WERI-Rb-1 (cell line): ENCODE measurements around the gene PPIF.
"Not testable (repeated sequence)": the region's sequence is repeated elsewhere in the genome, so short reads cannot be mapped to it uniquely, and the experiment has no call there.

Source experiments
- DNase-seq: peaks from one replicate; pipeline ENCODE4 v3.0.0-alpha.2; 2020
- H3K27ac ChIP-seq: fragments of 250-450 bp; sonication (Bioruptor Pico); 2 replicates; pipeline ENCODE4 v1.5.1; 2020; ENCODE audit warnings: mild to moderate bottlenecking, moderate library complexity
- H3K27me3 ChIP-seq: fragments of 250-450 bp; sonication (Bioruptor Pico); 2 replicates; pipeline ENCODE4 v1.5.1; 2021; ENCODE audit warnings: mild to moderate bottlenecking, low read depth, moderate library complexity; ENCODE audit not compliant: insufficient read depth, severe bottlenecking
- H3K36me3 ChIP-seq: fragments of 250-450 bp; sonication (Bioruptor Pico); 2 replicates; pipeline ENCODE4 v1.5.1; 2020; ENCODE audit warnings: mild to moderate bottlenecking, moderate library complexity
- H3K4me3 ChIP-seq: 2 replicates; pipeline ENCODE4 v1.5.1; 2011; ENCODE audit warnings: low read depth, mild to moderate bottlenecking, control low read depth, low read length
- H3K9me3 ChIP-seq: fragments of 250-450 bp; sonication (Bioruptor Pico); 2 replicates; pipeline ENCODE4 v1.5.1; 2021; ENCODE audit warnings: mild to moderate bottlenecking, moderate library complexity; ENCODE audit not compliant: severe bottlenecking
- TF ChIP-seq, protein P1 (sequence below): IDR thresholded peaks from 2 replicates; pipeline ENCODE4 v1.5.1; 2011; ENCODE audit warnings: low read depth, mild to moderate bottlenecking, control low read depth, inconsistent platforms, low read length

The PPIF gene

DNA sequence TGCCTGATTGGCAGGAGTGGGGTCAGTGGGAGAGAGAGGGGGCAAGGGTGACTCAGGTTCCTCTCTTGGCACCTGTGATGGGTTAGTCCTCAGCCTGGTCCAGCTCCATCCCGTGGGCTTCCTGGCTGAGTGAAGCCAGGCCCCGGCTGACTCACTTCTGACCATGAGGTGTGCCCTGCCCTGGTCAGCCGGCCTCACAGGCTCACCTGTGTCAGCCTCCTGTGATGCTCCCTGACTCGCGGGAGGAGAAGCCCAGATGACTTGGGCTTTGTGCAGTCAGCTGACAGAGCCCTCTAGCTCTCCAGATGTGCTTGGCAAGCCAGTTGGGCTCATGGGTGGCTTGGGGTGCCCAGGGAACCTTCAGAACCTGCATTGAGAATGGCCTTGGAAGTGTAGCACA is 16.0 kb upstream of the PPIF start:
- Histone ChIP-seq H3K27me3 (no peaks in the 10 kb centered on the region), H3K4me3 (no peak overlapping the region), H3K9me3 (peaks cover 4% of the 10 kb centered on the region), H3K36me3 (no peaks in the 10 kb centered on the region), H3K27ac (no peak overlapping the region)
- DNase-seq: no peak
- TF ChIP-seq, protein P1, sequence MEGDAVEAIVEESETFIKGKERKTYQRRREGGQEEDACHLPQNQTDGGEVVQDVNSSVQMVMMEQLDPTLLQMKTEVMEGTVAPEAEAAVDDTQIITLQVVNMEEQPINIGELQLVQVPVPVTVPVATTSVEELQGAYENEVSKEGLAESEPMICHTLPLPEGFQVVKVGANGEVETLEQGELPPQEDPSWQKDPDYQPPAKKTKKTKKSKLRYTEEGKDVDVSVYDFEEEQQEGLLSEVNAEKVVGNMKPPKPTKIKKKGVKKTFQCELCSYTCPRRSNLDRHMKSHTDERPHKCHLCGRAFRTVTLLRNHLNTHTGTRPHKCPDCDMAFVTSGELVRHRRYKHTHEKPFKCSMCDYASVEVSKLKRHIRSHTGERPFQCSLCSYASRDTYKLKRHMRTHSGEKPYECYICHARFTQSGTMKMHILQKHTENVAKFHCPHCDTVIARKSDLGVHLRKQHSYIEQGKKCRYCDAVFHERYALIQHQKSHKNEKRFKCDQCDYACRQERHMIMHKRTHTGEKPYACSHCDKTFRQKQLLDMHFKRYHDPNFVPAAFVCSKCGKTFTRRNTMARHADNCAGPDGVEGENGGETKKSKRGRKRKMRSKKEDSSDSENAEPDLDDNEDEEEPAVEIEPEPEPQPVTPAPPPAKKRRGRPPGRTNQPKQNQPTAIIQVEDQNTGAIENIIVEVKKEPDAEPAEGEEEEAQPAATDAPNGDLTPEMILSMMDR: no peak

DNA sequence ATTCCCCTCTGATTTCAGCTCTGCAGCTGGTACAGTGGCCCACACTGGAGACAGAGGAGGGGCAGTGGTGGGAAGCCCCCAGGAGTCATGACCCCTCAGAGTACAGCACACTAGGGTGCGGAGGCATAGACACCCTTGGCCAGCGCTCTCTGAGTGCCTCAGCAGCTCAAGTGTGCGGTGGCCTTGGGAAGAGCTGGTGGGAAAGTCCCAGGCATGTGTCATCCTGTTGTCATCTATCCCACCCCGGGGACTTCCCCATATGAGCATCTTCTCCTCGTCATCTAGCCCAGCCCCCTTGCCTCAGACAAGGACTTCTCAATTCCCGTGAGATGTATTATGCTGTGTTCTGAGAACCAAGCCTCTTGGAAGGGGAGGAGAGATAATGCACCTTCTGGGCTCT is 15.6 kb upstream of the PPIF start:
- no peak for DNase-seq

DNA sequence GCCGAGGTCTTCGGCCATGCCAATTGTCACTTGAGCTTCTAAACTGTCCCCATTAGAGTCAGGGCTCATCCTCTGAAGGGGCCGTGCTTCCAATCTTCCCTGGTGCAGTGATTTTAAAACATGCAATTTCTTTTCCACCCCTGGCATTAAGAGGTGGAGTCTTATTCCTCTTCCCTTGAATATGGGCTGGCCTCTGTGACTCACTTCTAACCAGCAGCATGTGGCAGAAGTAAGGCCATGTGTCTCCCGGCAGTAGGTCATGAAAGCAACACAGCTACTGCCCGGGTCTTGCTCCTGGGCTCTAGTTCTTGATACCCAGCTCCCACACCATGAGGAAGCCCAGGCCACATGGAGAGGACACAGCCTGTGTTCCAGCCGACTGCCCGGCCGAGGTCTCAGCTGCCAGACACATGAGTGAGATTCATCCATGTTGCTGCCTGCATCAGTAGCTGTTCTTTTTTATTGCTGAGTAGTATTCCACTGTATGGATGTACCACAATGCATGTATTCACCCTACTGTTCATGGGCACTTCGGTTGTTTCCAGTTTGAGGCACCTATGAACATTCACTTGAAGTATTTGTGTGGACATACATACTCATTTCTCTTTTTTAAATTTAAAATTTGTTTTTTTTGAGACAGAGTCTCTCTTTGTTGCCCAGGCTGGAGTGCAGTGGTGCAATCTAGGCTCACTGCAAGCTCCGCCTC is 14.5 kb upstream of the PPIF start:
- not testable (repeated sequence) for H3K9me3 ChIP-seq, H3K27me3 ChIP-seq, H3K4me3 ChIP-seq, DNase-seq, H3K27ac ChIP-seq, H3K36me3 ChIP-seq

More for the DNA sequence above, 15.6 kb upstream of the PPIF start:
- Histone ChIP-seq H3K27me3 (no peaks in the 10 kb centered on the region), H3K9me3 (peaks cover 4% of the 10 kb centered on the region), H3K4me3 (no peak overlapping the region), H3K27ac (no peak overlapping the region), H3K36me3 (no peaks in the 10 kb centered on the region)
- TF ChIP-seq, protein P1: no peak

DNA sequence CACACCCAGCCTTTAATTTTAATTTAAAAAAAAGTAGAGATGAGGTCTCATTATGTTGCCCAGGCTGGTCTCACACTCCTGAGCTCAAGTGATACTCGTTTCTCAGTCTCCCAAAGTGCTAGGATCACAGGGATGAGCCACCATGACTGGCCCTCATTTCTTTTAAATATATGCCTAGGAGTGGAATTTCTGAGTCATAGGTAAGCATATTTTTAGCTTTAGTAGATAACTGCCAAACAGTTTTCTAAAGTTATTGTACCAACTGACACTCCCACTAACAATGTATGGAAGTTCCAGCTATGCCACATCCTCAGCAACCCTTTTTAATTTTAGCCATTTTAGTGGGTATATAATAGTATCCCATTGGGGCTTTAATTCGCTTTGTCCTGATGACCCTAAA is 13.8 kb upstream of the PPIF start:
- Histone ChIP-seq H3K27ac (no peak overlapping the region), H3K27me3 (no peaks in the 10 kb centered on the region), H3K9me3 (peaks cover 8% of the 10 kb centered on the region), H3K36me3 (no peaks in the 10 kb centered on the region), H3K4me3 (no peak overlapping the region)
- TF ChIP-seq, protein P1: no peak
- no peak for DNase-seq

DNA sequence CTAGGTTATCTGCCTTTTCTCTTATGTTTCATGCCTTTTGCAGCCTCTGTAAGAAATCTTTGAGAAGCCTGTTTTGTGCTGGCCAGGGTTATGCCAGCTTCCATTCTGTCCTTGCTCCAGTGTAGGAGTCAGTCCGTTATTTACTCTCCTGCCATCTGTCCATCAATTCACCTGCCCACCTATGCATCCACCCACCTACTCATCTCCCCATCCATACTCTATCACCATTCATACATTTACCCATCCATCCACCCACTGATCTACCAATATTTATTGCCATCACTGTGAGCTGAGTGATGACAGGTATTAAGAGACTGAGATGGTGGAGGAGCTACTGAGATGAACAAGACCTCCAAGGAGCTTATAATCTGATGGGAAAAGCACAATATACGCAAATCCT is 12.7 kb upstream of the PPIF start:
- Histone ChIP-seq H3K27me3 (no peaks in the 10 kb centered on the region), H3K4me3 (no peak overlapping the region), H3K27ac (no peak overlapping the region), H3K36me3 (no peaks in the 10 kb centered on the region), H3K9me3 (peaks cover 8% of the 10 kb centered on the region)
- TF ChIP-seq, protein P1: no peak
- DNase-seq: no peak

DNA sequence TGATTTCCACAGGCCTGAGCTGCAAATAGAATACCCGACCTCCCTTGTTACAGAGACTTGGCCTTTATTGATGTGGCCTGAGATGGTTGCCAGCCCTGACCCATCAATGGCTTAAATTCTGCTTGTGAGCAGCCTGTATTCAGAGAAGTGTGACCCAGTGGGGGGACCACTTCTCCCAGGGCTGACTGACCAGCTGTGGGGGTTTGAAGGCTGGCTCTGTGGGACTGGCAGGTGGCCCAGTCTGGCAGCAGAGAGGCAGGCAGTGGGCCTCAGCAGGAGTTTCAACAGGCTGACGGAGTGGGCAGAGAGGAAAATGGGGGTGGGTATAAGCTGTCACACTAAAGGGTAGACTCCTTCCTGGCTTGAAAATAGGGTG is 12.2 kb upstream of the PPIF start:
- no peak for DNase-seq
- H3K36me3 ChIP-seq: no peaks in the 10 kb centered on the region
- no peaks in the 10 kb centered on the region for H3K27me3 ChIP-seq
- TF ChIP-seq, protein P1: no peak
- H3K27ac ChIP-seq: no peak overlapping the region
- peaks cover 8% of the 10 kb centered on the region for H3K9me3 ChIP-seq
- no peak overlapping the region for H3K4me3 ChIP-seq
